Activated CD4-positive, alpha-beta T cell treated with anti-CD3 and anti-CD28 coated beads for 4 hours (primary cell): Measurements from ENCODE around the gene PRPH.
A peak's percentile ranks its signal among the peaks of the same experiment; 100 is the strongest.

Experiments
- DNase-seq, 2 donors: peaks; one replicate each; pipeline ENCODE4 v3.0.0-alpha.2; 2020

The PRPH gene

GRCh38 chr12:49334681-49335080 is 39.7 kb downstream of the PRPH start:
- no peak for DNase-seq

GRCh38 chr12:49335118-49335954 is 40.4 kb downstream of the PRPH start:
- DNase-seq: no peak

- no peak for DNase-seq
These were observed 41.2 kb downstream of the PRPH start for GRCh38 chr12:49335955-49336644.

- peak; percentile 83 to 91 for DNase-seq
These were observed 42.0 kb downstream of the PRPH start, which contains the start of gene C1QL4 for GRCh38 chr12:49336645-49337584. C1QL4 (minus strand) TSS chr12:49337188; CDS start chr12:49336477, 711 bp downstream.

- DNase-seq: no peak
These were observed 44.0 kb downstream of the PRPH start for GRCh38 chr12:49338830-49339463.

- DNase-seq: no peak
These were observed 44.5 kb downstream of the PRPH start for GRCh38 chr12:49339464-49339861.

GRCh38 chr12:49340095-49340870 is 45.3 kb downstream of the PRPH start:
- DNase-seq: no peak

GRCh38 chr12:49340971-49341776 is 46.2 kb downstream of the PRPH start:
- no peak for DNase-seq

- DNase-seq: no peak
These were observed 46.8 kb downstream of the PRPH start for GRCh38 chr12:49341777-49342065.

GRCh38 chr12:49342066-49342913 is 47.3 kb downstream of the PRPH start:
- peak; percentile 68 to 70 for DNase-seq

GRCh38 chr12:49342914-49343731 is 48.2 kb downstream of the PRPH start:
- peak; percentile 54 to 57 for DNase-seq

GRCh38 chr12:49344486-49345050 is 49.6 kb downstream of the PRPH start:
- DNase-seq: no peak

GRCh38 chr12:49345051-49345824 is 50.3 kb downstream of the PRPH start:
- DNase-seq: no peak

- DNase-seq: no peak
These were observed 51.1 kb downstream of the PRPH start for GRCh38 chr12:49345825-49346658.

GRCh38 chr12:49346659-49347310 is 51.8 kb downstream of the PRPH start, which contains the start of gene DNAJC22:
DNAJC22 (plus strand) TSS chr12:49346888; CDS start chr12:49348873, 1,985 bp downstream.
- peak in 1 of 2 donors; percentile 24 for DNase-seq
